A549 treated with DMSO at 1 μM for 4 hours (cell line): ENCODE measurements around the gene TLR10. TPM values are rescaled to one million over a fixed set of nuclear protein-coding genes. Genes with fewer than 3 reads are reported as not detected.

Source experiments
- total RNA-seq: library from RNA; stranded (reverse); fragments of 200-300 nt; extraction: Qiagen RNA extraction; gene quantifications from 5 replicates; pipeline ENCODE4 v1.2.3, GENCODE V29; 2022; ENCODE audit warnings: low read depth

TLR10 gene, protein sequence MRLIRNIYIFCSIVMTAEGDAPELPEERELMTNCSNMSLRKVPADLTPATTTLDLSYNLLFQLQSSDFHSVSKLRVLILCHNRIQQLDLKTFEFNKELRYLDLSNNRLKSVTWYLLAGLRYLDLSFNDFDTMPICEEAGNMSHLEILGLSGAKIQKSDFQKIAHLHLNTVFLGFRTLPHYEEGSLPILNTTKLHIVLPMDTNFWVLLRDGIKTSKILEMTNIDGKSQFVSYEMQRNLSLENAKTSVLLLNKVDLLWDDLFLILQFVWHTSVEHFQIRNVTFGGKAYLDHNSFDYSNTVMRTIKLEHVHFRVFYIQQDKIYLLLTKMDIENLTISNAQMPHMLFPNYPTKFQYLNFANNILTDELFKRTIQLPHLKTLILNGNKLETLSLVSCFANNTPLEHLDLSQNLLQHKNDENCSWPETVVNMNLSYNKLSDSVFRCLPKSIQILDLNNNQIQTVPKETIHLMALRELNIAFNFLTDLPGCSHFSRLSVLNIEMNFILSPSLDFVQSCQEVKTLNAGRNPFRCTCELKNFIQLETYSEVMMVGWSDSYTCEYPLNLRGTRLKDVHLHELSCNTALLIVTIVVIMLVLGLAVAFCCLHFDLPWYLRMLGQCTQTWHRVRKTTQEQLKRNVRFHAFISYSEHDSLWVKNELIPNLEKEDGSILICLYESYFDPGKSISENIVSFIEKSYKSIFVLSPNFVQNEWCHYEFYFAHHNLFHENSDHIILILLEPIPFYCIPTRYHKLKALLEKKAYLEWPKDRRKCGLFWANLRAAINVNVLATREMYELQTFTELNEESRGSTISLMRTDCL
- total RNA-seq = 0.05 TPM in 3 of 5 replicates, not detected in the others

GRCh38 chr4:38782452-38783108 is at the start of gene TLR10:
TLR10 (minus strand) TSS chr4:38782990; CDS start chr4:38775590, 7,400 bp downstream.

GRCh38 chr4:38804654-38805295 is 22.0 kb upstream of the TLR10 start, which contains the start of gene TLR1:
TLR1 (minus strand) TSS chr4:38804791; CDS start chr4:38798831, 5,960 bp downstream.

Other genes with a start within 250 kb of the TLR10 start
- gene KLF3, start 118.8 kb downstream of the TLR10 start, total RNA-seq = 11.0 to 13.9 TPM (median 12.6 TPM) in 5 replicates
- gene TLR1, start 21.8 kb upstream of the TLR10 start, total RNA-seq = 0.15 to 0.99 TPM (median 0.76 TPM) in 5 replicates
- gene TLR6, start 73.8 kb upstream of the TLR10 start, total RNA-seq = 4.7 to 7.1 TPM (median 5.5 TPM) in 5 replicates
- 23.9 to 41.6 TPM (median 38.2 TPM) in 5 replicates for gene FAM114A1, start 84.8 kb upstream of the TLR10 start, total RNA-seq
- gene TMEM156, start 249.4 kb upstream of the TLR10 start, total RNA-seq = 19.5 to 27.1 TPM (median 23.1 TPM) in 5 replicates